Measurements from ENCODE around the gene ZGLP1. TPM values are rescaled to one million over a fixed set of nuclear protein-coding genes. Genes with fewer than 3 reads are reported as not detected.

ZGLP1 gene
- total and polyA plus RNA-seq, 2 of the 13 experiments (the other 11 are each of a cell fraction or from before 2014, with no cell fraction given) = 2.4 to 3.0 TPM

DNA sequence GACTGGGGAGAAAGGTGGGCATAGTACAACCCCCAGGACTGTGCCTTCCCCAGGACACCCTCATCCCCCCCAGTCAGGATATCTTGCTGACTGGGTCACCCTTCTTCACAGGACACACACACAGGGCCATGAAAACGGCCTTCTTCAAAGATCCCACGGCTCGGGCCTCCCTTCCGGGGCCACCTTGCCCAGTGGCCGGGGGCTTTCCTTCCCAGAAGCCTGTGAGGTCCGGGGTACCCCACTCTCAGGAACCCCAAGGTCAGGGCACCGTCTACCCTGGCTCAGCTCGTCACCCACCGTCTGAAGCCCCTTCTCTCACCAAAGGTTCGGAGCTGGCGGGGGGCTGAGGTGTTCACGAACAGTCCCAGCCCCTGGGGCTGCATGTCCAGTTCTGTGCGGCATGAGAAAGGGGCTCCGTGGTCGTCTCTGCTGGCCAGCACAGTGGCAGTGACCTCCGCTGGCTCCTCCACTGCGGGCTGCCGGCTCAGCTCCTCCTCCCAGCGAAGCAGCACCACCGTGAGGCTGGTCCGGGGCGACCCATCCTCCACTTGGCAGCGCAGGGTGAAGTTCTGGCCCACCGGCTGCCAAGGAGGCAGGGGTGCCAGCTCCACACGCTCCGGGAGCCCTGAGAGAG, 25.9 kb upstream of the ZGLP1 start (continued):
- TF ChIP-seq ZNF280D (CRISPR knock-in tag; IDR thresholded peaks at IDR 0.05) (no peak), FOSL2 (CRISPR knock-in tag; IDR thresholded peaks at IDR 0.05) (0 out of 2 replicates have a peak, but pooled peaks have one; percentile 4), DRAP1 (CRISPR knock-in tag; IDR thresholded peaks at IDR 0.05) (0 out of 2 replicates have a peak, but pooled peaks have one; percentile 11), PRDM15 (CRISPR knock-in tag; IDR thresholded peaks at IDR 0.05) (no peak), FOXO1 (CRISPR knock-in tag; IDR thresholded peaks at IDR 0.05) (peak; percentile 53; the same call in 1 of the 2 replicates), SIN3B (IDR thresholded peaks at IDR 0.05; ENCODE audit: low read length) (no peak), ZSCAN5A (CRISPR knock-in tag; IDR thresholded peaks at IDR 0.05; ENCODE audit: borderline replicate concordance) (no peak), XBP1 (CRISPR knock-in tag; IDR thresholded peaks at IDR 0.05) (no peak), KDM1A (CRISPR knock-in tag; IDR thresholded peaks at IDR 0.05) (no peak), ATRX (CRISPR knock-in tag; IDR thresholded peaks at IDR 0.05; ENCODE audit: borderline replicate concordance) (no peak), CBX5 (CRISPR knock-in tag; IDR thresholded peaks at IDR 0.05; ENCODE audit: borderline replicate concordance) (peak; percentile 34; the same call in 1 of the 2 replicates), SPEN (CRISPR knock-in tag; IDR thresholded peaks at IDR 0.05; ENCODE audit: low read depth) (no peak), XRCC5 (optimal IDR thresholded peaks at IDR 0.05; ENCODE audit: low read length) (no peak), SALL2 (CRISPR knock-in tag; IDR thresholded peaks at IDR 0.05) (no peak), NFKBIZ (CRISPR knock-in tag; IDR thresholded peaks at IDR 0.05) (no peak), NFATC3 (CRISPR knock-in tag; IDR thresholded peaks at IDR 0.05) (no peak), ZNF362 (CRISPR knock-in tag; IDR thresholded peaks at IDR 0.05; ENCODE audit: borderline replicate concordance) (peak; percentile 10; the same call in 1 of the 2 replicates)
- TF ChIP-seq, protein P1, sequence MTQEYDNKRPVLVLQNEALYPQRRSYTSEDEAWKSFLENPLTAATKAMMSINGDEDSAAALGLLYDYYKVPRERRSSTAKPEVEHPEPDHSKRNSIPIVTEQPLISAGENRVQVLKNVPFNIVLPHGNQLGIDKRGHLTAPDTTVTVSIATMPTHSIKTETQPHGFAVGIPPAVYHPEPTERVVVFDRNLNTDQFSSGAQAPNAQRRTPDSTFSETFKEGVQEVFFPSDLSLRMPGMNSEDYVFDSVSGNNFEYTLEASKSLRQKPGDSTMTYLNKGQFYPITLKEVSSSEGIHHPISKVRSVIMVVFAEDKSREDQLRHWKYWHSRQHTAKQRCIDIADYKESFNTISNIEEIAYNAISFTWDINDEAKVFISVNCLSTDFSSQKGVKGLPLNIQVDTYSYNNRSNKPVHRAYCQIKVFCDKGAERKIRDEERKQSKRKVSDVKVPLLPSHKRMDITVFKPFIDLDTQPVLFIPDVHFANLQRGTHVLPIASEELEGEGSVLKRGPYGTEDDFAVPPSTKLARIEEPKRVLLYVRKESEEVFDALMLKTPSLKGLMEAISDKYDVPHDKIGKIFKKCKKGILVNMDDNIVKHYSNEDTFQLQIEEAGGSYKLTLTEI (CRISPR knock-in tag; conservative IDR thresholded peaks at IDR 0.05) = no peak

All from HepG2 (cell line).